ENCODE data around the gene PPM1N.

The PPM1N gene

DNA sequence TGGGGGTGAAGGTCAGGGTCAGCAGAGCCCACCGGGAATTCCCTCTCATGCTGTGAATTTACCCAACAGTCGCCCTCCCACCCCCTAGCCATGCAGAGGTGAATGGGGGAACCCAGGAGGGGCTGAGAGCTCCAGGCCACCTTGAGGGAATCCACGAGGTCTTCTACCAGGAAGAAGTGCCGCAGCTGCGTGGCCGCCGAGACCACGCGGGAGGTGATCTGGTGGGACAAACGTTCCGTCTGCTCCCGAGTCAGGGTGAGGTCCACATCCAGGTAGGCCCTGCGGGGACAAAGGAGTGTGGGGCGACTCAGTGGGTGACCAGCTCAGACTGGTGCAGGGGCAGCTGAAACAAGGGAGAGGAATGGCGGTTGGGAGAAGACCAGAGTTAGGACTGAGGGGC is 9.5 kb upstream of the PPM1N start:
- Histone ChIP-seq H3K9me3 (ENCODE audit: control insufficient read depth in 5 of 5, low read length in 5 of 5) (no peaks in the 10 kb centered on the region), H3K27me3 (ENCODE audit: control insufficient read depth in 5 of 5, insufficient read depth in 4 of 5, low read length in 5 of 5) (peaks cover 0 to 2% (median 0%) of the 10 kb centered on the region in 5 donors), H3K27ac (ENCODE audit: low read depth, low read length) (no peak overlapping the region), H3K36me3 (ENCODE audit: control insufficient read depth in 5 of 5, insufficient read depth in 5 of 5, low read length in 5 of 5) (peaks cover 0 to 3% (median 0%) of the 10 kb centered on the region in 5 donors), H3K9ac (ENCODE audit: low read length in 5 of 5) (no peak overlapping the region), H3K4me3 (ENCODE audit: low read depth in 1 of 5, low read length in 5 of 5) (no peak overlapping the region), H3K4me1 (ENCODE audit: control insufficient read depth in 5 of 5, insufficient read depth in 5 of 5, low read length in 5 of 5) (peaks cover 0 to 21% (median 17%) of the 10 kb centered on the region in 5 donors)

GRCh38 chr19:45489216-45489855 is 8.9 kb upstream of the PPM1N start:
- Histone ChIP-seq H3K9me3 (ENCODE audit: control insufficient read depth in 5 of 5, low read length in 5 of 5) (no peaks in the 10 kb centered on the region), H3K27me3 (ENCODE audit: control insufficient read depth in 5 of 5, insufficient read depth in 4 of 5, low read length in 5 of 5) (peaks cover 0 to 4% (median 0%) of the 10 kb centered on the region in 5 donors), H3K36me3 (ENCODE audit: control insufficient read depth in 5 of 5, insufficient read depth in 5 of 5, low read length in 5 of 5) (peaks cover 0 to 3% (median 0%) of the 10 kb centered on the region in 5 donors), H3K4me3 (ENCODE audit: low read depth in 1 of 5, low read length in 5 of 5) (no peak overlapping the region), H3K4me1 (ENCODE audit: control insufficient read depth in 5 of 5, insufficient read depth in 5 of 5, low read length in 5 of 5) (peaks cover 0 to 21% (median 17%) of the 10 kb centered on the region in 5 donors), H3K27ac (ENCODE audit: low read depth, low read length) (no peak overlapping the region), H3K9ac (ENCODE audit: low read length in 5 of 5) (no peak overlapping the region)

DNA sequence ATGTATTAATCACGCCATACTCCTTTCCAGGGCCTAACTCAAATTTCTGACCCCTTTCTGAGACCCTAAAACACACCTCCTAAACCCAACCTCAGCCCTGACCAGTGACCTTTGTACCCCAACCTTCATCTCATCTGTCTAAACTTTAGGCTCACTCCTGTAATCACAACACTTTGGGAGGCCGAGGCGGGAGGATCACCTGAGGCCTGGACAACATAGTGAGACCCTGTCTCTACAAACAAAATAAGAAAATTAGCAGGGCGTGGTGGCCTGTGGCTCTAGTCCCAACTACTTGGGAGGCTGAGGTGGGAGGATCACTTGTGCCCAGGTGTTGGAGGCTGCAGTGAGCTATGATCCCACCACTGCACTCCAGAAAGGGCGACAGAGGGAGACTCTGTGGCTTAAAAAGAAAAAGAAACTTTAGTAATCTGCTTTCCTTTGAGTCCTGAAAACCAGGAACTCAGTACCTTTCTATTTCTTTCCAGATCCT is 6.1 kb upstream of the PPM1N start:
- Histone ChIP-seq H3K4me1 (ENCODE audit: control insufficient read depth in 5 of 5, insufficient read depth in 5 of 5, low read length in 5 of 5) (peaks cover 0 to 27% (median 26%) of the 10 kb centered on the region in 5 donors), H3K9me3 (ENCODE audit: control insufficient read depth in 5 of 5, low read length in 5 of 5) (no peaks in the 10 kb centered on the region), H3K36me3 (ENCODE audit: control insufficient read depth in 5 of 5, insufficient read depth in 5 of 5, low read length in 5 of 5) (peaks cover 0 to 3% (median 0%) of the 10 kb centered on the region in 5 donors), H3K4me3 (ENCODE audit: low read depth in 1 of 5, low read length in 5 of 5) (peak overlapping the region in 3 of 5 donors; percentile 67 to 73 (median 68)), H3K9ac (ENCODE audit: low read length in 5 of 5) (no peak overlapping the region), H3K27ac (ENCODE audit: low read depth, low read length) (no peak overlapping the region), H3K27me3 (ENCODE audit: control insufficient read depth in 5 of 5, insufficient read depth in 4 of 5, low read length in 5 of 5) (peaks cover 0 to 13% (median 3%) of the 10 kb centered on the region in 5 donors)

GRCh38 chr19:45492627-45493470 is 5.4 kb upstream of the PPM1N start:
- Histone ChIP-seq H3K36me3 (ENCODE audit: control insufficient read depth in 5 of 5, insufficient read depth in 5 of 5, low read length in 5 of 5) (peaks cover 0 to 3% (median 0%) of the 10 kb centered on the region in 5 donors), H3K9me3 (ENCODE audit: control insufficient read depth in 5 of 5, low read length in 5 of 5) (no peaks in the 10 kb centered on the region), H3K9ac (ENCODE audit: low read length in 5 of 5) (peak overlapping the region in 4 of 5 donors; percentile 8 to 62 (median 46)), H3K4me3 (ENCODE audit: low read depth in 1 of 5, low read length in 5 of 5) (peak overlapping the region; percentile 61 to 73 (median 67)), H3K27me3 (ENCODE audit: control insufficient read depth in 5 of 5, insufficient read depth in 4 of 5, low read length in 5 of 5) (peaks cover 0 to 16% (median 3%) of the 10 kb centered on the region in 5 donors), H3K27ac (ENCODE audit: low read depth, low read length) (no peak overlapping the region), H3K4me1 (ENCODE audit: control insufficient read depth in 5 of 5, insufficient read depth in 5 of 5, low read length in 5 of 5) (peaks cover 0 to 31% (median 29%) of the 10 kb centered on the region in 5 donors)

DNA sequence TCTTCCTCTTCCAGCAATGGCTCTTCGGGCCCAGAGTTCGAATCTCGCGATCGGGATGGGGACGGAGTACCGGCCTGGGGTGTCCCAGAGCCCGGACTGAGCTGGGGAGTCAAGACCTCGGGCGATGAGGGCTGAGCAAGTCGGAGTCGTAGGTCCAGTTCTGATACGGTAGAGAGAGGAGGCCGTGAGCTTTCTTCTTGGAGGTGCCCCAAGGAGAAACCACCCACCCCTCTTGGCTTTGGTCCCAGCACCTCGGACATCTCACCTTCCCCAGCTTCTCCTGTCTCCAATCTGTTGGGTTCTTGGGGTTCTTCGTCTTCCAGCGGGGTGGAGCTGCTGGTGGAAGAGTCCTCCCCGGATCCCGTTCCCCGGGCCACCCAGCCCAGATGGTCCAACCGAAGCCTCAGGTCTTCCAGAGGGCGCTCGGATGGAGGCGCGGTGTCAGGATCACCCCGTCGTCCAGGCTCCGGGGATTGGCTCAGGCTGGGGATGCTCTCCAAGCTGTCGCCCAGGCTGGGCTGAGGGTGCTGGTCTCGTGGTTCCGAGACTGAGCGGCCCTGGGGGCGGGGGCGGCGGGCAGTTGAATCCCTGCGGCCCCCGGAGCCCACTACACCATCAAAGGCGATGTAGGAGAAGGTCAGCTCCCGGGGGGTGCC is 3.9 kb upstream of the PPM1N start:
- H3K4me1 ChIP-seq (ENCODE audit: control insufficient read depth in 5 of 5, insufficient read depth in 5 of 5, low read length in 5 of 5) = peaks cover 0 to 46% (median 42%) of the 10 kb centered on the region in 5 donors
- H3K27me3 ChIP-seq (ENCODE audit: control insufficient read depth in 5 of 5, insufficient read depth in 4 of 5, low read length in 5 of 5) = peaks cover 9 to 24% (median 14%) of the 10 kb centered on the region in 5 donors
- no peak overlapping the region for H3K27ac ChIP-seq (ENCODE audit: low read depth, low read length)
- H3K36me3 ChIP-seq (ENCODE audit: control insufficient read depth in 5 of 5, insufficient read depth in 5 of 5, low read length in 5 of 5) = no peaks in the 10 kb centered on the region
- H3K4me3 ChIP-seq (ENCODE audit: low read depth in 1 of 5, low read length in 5 of 5) = no peak overlapping the region
- H3K9me3 ChIP-seq (ENCODE audit: control insufficient read depth in 5 of 5, low read length in 5 of 5) = no peaks in the 10 kb centered on the region
- H3K9ac ChIP-seq (ENCODE audit: low read length in 5 of 5) = no peak overlapping the region

- Histone ChIP-seq H3K27me3 (ENCODE audit: control insufficient read depth in 5 of 5, insufficient read depth in 4 of 5, low read length in 5 of 5) (peaks cover 10 to 24% (median 17%) of the 10 kb centered on the region in 5 donors), H3K4me1 (ENCODE audit: control insufficient read depth in 5 of 5, insufficient read depth in 5 of 5, low read length in 5 of 5) (peaks cover 0 to 51% (median 45%) of the 10 kb centered on the region in 5 donors), H3K27ac (ENCODE audit: low read depth, low read length) (no peak overlapping the region), H3K9ac (ENCODE audit: low read length in 5 of 5) (no peak overlapping the region), H3K9me3 (ENCODE audit: control insufficient read depth in 5 of 5, low read length in 5 of 5) (no peaks in the 10 kb centered on the region), H3K36me3 (ENCODE audit: control insufficient read depth in 5 of 5, insufficient read depth in 5 of 5, low read length in 5 of 5) (no peaks in the 10 kb centered on the region), H3K4me3 (ENCODE audit: low read depth in 1 of 5, low read length in 5 of 5) (no peak overlapping the region)
These were observed 3.1 kb upstream of the PPM1N start for GRCh38 chr19:45495178-45495577.

DNA sequence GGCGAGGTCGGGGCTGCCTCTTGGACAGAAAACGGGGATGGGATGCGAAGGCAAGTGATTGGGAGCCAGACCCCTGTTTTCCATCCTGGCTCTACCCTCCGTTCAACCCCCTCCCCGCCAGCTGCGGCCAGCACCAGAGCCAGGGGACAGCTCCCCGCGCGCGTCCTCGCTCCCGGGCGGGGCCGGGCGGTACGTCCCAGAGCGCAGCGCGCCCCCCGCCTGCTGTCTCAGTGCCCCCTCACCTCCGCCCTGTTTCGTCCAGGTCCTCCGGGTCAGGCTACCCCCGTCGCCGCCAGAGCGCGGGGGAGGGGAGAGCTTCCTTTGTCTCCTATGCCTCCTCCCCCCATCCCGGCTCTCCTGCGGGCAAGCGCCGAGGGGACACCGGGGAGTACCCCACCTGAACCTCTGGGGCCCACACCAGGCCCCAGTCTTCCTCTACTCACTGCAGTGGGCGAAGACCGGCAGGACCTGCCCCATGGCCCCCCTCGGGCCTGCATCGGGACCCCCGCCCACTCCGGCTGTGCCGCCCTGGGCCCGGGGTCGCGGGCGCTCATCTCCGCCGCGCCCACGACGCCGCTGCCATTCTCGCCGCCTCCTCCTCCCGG is 1.8 kb upstream of the PPM1N start:
- no peaks in the 10 kb centered on the region for H3K9me3 ChIP-seq (ENCODE audit: control insufficient read depth in 5 of 5, low read length in 5 of 5)
- H3K4me1 ChIP-seq (ENCODE audit: control insufficient read depth in 5 of 5, insufficient read depth in 5 of 5, low read length in 5 of 5) = peaks cover 0 to 61% (median 47%) of the 10 kb centered on the region in 5 donors
- H3K9ac ChIP-seq (ENCODE audit: low read length in 5 of 5) = peak overlapping the region in 2 of 5 donors; percentile 51 to 56
- H3K36me3 ChIP-seq (ENCODE audit: control insufficient read depth in 5 of 5, insufficient read depth in 5 of 5, low read length in 5 of 5) = no peaks in the 10 kb centered on the region
- no peak overlapping the region for H3K27ac ChIP-seq (ENCODE audit: low read depth, low read length)
- peaks cover 10 to 27% (median 17%) of the 10 kb centered on the region in 5 donors for H3K27me3 ChIP-seq (ENCODE audit: control insufficient read depth in 5 of 5, insufficient read depth in 4 of 5, low read length in 5 of 5)
- peak overlapping the region in 4 of 5 donors; percentile 57 to 78 (median 71) for H3K4me3 ChIP-seq (ENCODE audit: low read depth in 1 of 5, low read length in 5 of 5)

DNA sequence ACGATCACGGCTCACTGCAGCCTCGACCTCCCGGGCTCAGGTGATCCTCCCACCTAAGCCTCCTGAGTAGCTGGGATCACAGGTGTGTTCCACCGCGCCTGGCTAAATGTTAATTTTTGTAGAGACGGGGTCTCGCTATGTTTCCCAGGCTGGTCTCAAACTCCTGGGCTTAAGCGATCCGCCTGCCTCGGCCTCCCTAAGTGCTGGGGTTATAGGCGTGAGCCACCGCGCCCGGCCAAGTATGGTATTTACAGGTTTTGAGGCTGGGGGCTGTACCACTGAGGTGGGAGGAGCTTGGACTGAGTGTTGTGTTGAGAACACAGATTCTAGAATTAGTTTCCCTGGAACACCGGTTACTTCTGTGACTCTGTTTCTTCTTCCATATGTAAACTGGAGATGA is 452 bp upstream of the PPM1N start:
- Histone ChIP-seq H3K9me3 (ENCODE audit: control insufficient read depth in 5 of 5, low read length in 5 of 5) (no peaks in the 10 kb centered on the region), H3K4me1 (ENCODE audit: control insufficient read depth in 5 of 5, insufficient read depth in 5 of 5, low read length in 5 of 5) (peaks cover 0 to 59% (median 41%) of the 10 kb centered on the region in 5 donors), H3K4me3 (ENCODE audit: low read depth in 1 of 5, low read length in 5 of 5) (no peak overlapping the region), H3K27me3 (ENCODE audit: control insufficient read depth in 5 of 5, insufficient read depth in 4 of 5, low read length in 5 of 5) (peaks cover 10 to 30% (median 17%) of the 10 kb centered on the region in 5 donors), H3K27ac (ENCODE audit: low read depth, low read length) (no peak overlapping the region), H3K9ac (ENCODE audit: low read length in 5 of 5) (no peak overlapping the region), H3K36me3 (ENCODE audit: control insufficient read depth in 5 of 5, insufficient read depth in 5 of 5, low read length in 5 of 5) (no peaks in the 10 kb centered on the region)

All from subcutaneous abdominal adipose tissue (tissue), 5 donors.